ENCODE measurements around the gene ZFAND6.
"Not testable (repeated sequence)": the region's sequence is repeated elsewhere in the genome, so short reads cannot be mapped to it uniquely, and the experiment has no call there.

Gene ZFAND6

DNA sequence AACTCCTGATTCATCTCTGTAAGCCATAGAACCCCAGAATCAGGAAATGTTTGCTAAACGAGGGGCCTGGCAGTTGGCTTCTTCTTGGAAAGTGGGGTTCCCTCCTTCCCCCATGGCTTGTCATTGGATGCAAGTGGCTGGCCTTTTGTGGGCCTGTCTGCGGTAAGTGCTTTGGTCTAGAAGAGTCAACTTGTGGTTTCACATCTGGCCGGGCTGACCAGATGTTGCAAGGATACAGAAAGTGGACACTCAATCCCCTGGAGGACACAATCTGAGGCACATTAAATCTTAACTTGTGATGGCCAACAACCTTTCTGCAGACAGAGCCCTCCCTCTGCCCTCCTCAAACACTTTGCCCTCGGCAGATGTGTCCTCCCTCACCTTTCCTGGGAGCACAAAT, 94.4 kb downstream of the ZFAND6 start:
- Histone ChIP-seq H3K27me3 (replicated peaks) (no peaks in the 10 kb centered on the region), H3K4me3 (ENCODE audit: low read depth, low read length) (no peak overlapping the region), H3K36me3 (replicated peaks) (no peaks in the 10 kb centered on the region), H3K27ac (no peak overlapping the region)
- DNase-seq: no peak
- in situ Hi-C loops (cut with HindIII; ENCODE audit: low pct_ligation_motif_present, low sequenced_read_pairs): loop anchor here (25.0 kb wide), 1 partner anchor 267 kb away; the partner anchor contains the start of gene MTHFS
- TF ChIP-seq, protein P1, sequence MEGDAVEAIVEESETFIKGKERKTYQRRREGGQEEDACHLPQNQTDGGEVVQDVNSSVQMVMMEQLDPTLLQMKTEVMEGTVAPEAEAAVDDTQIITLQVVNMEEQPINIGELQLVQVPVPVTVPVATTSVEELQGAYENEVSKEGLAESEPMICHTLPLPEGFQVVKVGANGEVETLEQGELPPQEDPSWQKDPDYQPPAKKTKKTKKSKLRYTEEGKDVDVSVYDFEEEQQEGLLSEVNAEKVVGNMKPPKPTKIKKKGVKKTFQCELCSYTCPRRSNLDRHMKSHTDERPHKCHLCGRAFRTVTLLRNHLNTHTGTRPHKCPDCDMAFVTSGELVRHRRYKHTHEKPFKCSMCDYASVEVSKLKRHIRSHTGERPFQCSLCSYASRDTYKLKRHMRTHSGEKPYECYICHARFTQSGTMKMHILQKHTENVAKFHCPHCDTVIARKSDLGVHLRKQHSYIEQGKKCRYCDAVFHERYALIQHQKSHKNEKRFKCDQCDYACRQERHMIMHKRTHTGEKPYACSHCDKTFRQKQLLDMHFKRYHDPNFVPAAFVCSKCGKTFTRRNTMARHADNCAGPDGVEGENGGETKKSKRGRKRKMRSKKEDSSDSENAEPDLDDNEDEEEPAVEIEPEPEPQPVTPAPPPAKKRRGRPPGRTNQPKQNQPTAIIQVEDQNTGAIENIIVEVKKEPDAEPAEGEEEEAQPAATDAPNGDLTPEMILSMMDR (IDR thresholded peaks at IDR 0.05; ENCODE audit: low read depth, low read length, missing control alignments): no peak

DNA sequence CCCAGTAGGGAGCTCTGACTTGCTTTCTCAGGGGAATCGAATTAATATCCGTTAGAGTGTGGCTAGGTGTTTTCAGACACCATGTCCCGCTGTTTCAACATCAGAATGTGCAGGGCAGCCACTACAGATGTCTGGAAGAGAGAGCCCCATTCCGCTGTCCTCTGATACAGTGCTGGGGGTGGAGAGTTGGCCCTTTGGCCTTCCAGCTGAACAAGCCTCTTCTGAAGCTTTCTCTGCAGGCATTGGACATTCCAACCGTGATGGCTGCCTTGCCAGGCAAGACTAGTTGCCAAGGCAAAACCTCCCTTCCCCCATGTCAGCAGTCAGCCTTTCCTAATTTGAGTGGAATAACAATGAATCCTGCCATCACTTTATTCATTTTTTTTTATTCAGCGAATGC, 94.9 kb downstream of the ZFAND6 start:
- Histone ChIP-seq H3K4me3 (ENCODE audit: low read depth, low read length) (no peak overlapping the region), H3K27ac (no peak overlapping the region)
- in situ Hi-C loops (cut with HindIII; ENCODE audit: low pct_ligation_motif_present, low sequenced_read_pairs): loop anchor here (25.0 kb wide), 1 partner anchor 267 kb away; the partner anchor contains the start of gene MTHFS

DNA sequence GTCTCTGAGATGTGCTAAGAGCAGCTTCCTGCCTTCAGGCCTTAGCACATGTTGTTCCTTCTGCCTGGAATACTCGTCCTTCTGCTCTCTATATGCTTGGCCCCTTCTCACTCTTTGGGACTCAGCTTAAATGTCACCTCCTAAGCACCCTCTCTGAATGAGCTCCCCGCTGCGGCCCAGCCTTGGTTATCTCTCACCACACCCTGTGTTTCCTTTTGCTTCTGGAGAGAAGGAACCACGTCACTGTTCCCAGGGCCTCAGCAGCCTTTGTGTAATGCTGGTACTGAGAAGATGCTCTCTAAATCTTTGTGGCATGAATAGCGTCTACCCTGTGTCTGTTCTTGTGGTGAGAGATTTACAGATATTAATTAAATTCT, 95.5 kb downstream of the ZFAND6 start:
- TF ChIP-seq, protein P1 (IDR thresholded peaks at IDR 0.05; ENCODE audit: low read depth, low read length, missing control alignments): no peak
- no peaks in the 10 kb centered on the region for H3K27me3 ChIP-seq (replicated peaks)
- no peak for DNase-seq
- in situ Hi-C loops (cut with HindIII; ENCODE audit: low pct_ligation_motif_present, low sequenced_read_pairs): loop anchor here (25.0 kb wide), 1 partner anchor 268 kb away; the partner anchor contains the start of gene MTHFS
- H3K27ac ChIP-seq: no peak overlapping the region
- H3K4me3 ChIP-seq (ENCODE audit: low read depth, low read length): no peak overlapping the region
- no peaks in the 10 kb centered on the region for H3K36me3 ChIP-seq (replicated peaks)

More for the DNA sequence above, 94.9 kb downstream of the ZFAND6 start:
- no peak for DNase-seq
- TF ChIP-seq, protein P1 (IDR thresholded peaks at IDR 0.05; ENCODE audit: low read depth, low read length, missing control alignments): no peak
- no peaks in the 10 kb centered on the region for H3K36me3 ChIP-seq (replicated peaks)
- no peaks in the 10 kb centered on the region for H3K27me3 ChIP-seq (replicated peaks)

DNA sequence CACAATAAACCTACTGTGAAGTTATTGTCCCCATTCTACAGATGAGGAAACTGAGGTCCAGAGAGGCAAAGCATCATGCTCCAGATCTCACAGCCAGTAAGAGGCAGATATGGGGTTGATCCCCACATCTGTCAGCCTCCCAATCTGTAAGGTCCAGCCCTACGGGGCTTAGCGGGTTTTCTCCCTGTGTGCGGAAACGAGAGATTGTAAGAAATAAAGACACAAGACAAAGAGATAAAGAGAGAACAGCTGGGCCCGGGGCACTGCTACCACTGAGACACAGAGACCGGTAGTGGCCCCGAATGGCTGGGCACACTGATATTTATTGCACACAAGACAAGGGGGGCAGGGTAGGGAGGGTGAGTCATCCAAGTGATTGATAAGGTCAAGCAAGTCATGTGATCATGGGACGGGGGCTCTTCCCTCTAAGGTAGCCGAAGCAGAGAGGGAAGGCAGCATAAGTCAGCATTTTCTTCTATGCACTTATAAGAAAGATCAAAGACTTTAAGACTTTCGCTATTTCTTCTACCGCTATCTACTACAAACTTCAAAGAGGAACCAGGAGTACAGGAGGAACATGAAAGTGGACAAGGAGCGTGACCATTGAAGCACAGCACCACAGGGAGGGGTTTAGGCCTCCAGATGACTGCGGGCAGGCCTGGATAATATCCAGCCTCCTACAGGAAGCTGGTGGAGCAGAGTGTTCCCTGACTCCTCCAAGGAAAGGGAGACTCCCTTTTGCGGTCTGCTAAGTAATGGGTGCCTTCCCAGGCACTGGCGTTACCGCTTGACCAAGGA, 96.1 kb downstream of the ZFAND6 start:
- not testable (repeated sequence) for DNase-seq; H3K36me3 ChIP-seq (replicated peaks); H3K4me3 ChIP-seq (ENCODE audit: low read depth, low read length); H3K27ac ChIP-seq; H3K27me3 ChIP-seq (replicated peaks)
- in situ Hi-C loops (cut with HindIII; ENCODE audit: low pct_ligation_motif_present, low sequenced_read_pairs): loop anchor here (25.0 kb wide), 1 partner anchor 268 kb away; the partner anchor contains the start of gene MTHFS

DNA sequence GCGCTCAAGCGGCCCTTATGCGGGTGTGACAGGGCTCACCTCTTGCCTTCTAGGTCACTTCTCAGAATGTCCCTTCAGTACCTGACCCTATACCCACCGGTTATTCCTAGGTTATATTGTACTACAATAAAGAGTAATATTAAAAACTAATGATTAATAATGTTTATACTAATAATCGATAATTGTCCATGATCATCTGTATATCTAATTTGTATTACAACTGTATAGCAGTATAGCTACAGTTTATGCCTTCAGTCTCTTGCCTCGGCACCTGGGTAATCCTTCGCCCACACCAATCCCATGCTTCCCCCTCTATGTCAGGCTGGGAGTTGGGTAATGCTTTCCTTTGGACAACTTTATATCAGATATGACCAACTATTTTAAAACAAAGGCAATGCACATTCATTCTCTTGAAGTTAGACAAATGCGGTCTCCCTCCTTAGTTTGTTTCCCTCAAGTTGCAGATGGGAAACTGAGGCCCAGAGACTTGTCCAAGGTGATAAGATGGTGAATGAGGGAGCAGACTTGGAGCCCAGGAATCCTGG, 96.8 kb downstream of the ZFAND6 start:
- H3K27ac ChIP-seq: no peak overlapping the region

DNA sequence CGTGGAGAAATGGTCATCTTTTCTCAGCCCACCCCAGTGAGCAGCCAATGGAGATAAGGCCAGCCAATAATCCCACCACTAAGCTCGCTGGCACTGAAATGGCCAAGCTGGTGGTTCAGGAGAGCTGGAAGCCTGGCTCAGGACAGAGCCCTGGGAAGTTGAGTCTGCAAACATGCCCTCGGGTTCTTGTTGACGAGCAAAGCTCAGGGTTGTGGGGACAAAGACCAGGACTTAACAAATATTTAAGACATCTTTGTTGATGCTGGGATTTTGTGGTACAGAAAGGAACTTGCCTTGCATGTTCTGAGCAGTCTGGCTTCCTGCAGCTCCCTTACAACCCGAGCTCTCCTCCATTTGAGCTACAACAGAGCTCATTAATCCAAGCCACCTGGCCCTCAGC, 97.7 kb downstream of the ZFAND6 start:
- no peaks in the 10 kb centered on the region for H3K36me3 ChIP-seq (replicated peaks)
- H3K27me3 ChIP-seq (replicated peaks): no peaks in the 10 kb centered on the region
- DNase-seq: no peak
- in situ Hi-C loops (cut with HindIII; ENCODE audit: low pct_ligation_motif_present, low sequenced_read_pairs): loop anchor here (25.0 kb wide), 1 partner anchor 270 kb away; the partner anchor contains the start of gene MTHFS
- TF ChIP-seq, protein P1 (IDR thresholded peaks at IDR 0.05; ENCODE audit: low read depth, low read length, missing control alignments): no peak
- no peak overlapping the region for H3K27ac ChIP-seq
- no peak overlapping the region for H3K4me3 ChIP-seq (ENCODE audit: low read depth, low read length)

More for the DNA sequence above, 96.8 kb downstream of the ZFAND6 start:
- Histone ChIP-seq H3K27me3 (replicated peaks) (no peaks in the 10 kb centered on the region), H3K36me3 (replicated peaks) (no peaks in the 10 kb centered on the region), H3K4me3 (ENCODE audit: low read depth, low read length) (no peak overlapping the region)
- in situ Hi-C loops (cut with HindIII; ENCODE audit: low pct_ligation_motif_present, low sequenced_read_pairs): loop anchor here (25.0 kb wide), 1 partner anchor 269 kb away; the partner anchor contains the start of gene MTHFS
- TF ChIP-seq, protein P1 (IDR thresholded peaks at IDR 0.05; ENCODE audit: low read depth, low read length, missing control alignments): no peak
- DNase-seq: no peak
